ENCODE measurements around the gene RPL28.

The RPL28 gene

DNA sequence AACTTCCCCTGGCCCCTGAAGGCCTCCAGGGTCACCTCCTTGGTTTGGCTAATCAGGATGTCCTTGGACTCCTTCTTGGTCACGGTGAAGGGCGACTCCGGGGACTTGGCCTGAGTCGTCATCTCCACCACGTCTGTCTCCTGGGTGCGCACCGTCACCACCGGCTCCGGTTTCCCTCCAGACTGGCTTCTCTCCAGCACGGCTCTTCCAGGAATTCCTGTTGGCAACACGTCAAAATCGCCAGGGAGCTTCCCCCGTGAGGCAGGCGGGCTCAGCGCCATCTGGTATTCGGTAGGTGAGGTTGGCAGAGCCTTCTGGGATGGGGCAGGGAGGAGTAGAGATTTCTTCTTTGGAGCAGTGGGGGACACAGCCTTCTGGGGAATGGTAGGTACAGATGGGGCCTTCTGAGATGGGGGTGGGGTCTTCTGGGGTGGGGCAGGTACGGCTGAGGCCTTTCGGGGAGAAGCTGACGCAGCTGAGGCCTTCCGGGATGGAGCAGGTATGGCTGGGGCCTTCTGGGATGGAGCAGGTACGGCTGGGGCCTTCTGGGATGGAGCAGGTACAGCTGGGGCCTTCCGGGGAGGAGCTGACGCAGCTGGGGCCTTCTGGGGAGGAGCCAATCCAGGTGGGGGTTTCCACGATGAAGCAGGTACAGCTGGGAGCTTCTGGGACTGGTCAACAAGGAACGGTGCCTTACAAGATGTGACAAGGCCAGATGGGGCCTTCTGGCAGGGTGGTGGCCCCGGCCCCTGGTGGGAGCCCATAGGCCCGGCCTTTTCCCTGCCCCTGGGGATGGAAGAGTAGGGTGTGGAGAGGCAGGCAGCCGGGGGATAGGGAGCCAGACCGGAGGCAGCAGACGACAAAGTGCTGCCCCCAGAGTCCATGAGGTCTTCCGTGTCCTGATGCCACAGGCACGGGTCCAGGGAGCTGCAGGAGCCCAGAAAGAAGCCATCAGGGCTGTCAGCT, 26.5 kb upstream of the RPL28 start:
- H3K4me1 ChIP-seq (ENCODE audit: low read length) = peaks cover 5% of the 10 kb centered on the region
- no peaks in the 10 kb centered on the region for H3K79me2 ChIP-seq (ENCODE audit: low read length)
- H2AFZ ChIP-seq (ENCODE audit: low read length) = peak overlapping the region; percentile 27; the same call in 1 of the 2 replicates
- no peaks in the 10 kb centered on the region for H4K20me1 ChIP-seq (ENCODE audit: insufficient read depth, low read length)
- peaks cover 51% of the 10 kb centered on the region for H3K27me3 ChIP-seq (replicated peaks; ENCODE audit: insufficient read depth, low read length)
- TF ChIP-seq, protein P1, sequence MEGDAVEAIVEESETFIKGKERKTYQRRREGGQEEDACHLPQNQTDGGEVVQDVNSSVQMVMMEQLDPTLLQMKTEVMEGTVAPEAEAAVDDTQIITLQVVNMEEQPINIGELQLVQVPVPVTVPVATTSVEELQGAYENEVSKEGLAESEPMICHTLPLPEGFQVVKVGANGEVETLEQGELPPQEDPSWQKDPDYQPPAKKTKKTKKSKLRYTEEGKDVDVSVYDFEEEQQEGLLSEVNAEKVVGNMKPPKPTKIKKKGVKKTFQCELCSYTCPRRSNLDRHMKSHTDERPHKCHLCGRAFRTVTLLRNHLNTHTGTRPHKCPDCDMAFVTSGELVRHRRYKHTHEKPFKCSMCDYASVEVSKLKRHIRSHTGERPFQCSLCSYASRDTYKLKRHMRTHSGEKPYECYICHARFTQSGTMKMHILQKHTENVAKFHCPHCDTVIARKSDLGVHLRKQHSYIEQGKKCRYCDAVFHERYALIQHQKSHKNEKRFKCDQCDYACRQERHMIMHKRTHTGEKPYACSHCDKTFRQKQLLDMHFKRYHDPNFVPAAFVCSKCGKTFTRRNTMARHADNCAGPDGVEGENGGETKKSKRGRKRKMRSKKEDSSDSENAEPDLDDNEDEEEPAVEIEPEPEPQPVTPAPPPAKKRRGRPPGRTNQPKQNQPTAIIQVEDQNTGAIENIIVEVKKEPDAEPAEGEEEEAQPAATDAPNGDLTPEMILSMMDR (IDR thresholded peaks at IDR 0.05; ENCODE audit: low read length) = no peak
- no peak for TF ChIP-seq EZH2 (optimal IDR thresholded peaks at IDR 0.05; ENCODE audit: low read depth, low read length)
- no peak for TF ChIP-seq EZH2phosphoT487 (IDR thresholded peaks at IDR 0.05; ENCODE audit: low read length)
- no peak overlapping the region for H3K9ac ChIP-seq (ENCODE audit: low read length)
- no peaks in the 10 kb centered on the region for H3K9me2 ChIP-seq (replicated peaks; ENCODE audit: insufficient read depth, low read length)
- H3K9me3 ChIP-seq (replicated peaks; ENCODE audit: insufficient read depth, low read length) = no peaks in the 10 kb centered on the region
- no peak overlapping the region for H3K4me3 ChIP-seq (ENCODE audit: low read length)
- no peaks in the 10 kb centered on the region for H3K36me3 ChIP-seq (replicated peaks; ENCODE audit: insufficient read depth, low read length)
- 0 out of 2 replicates have a peak overlapping the region, but pooled peaks have one; percentile 2 for H3K4me2 ChIP-seq (ENCODE audit: low read depth, low read length)
- peak; percentile 23 for DNase-seq
- H3F3A ChIP-seq (ENCODE audit: insufficient read depth, low read length) = no peaks in the 10 kb centered on the region
- no peak overlapping the region for H3K27ac ChIP-seq (ENCODE audit: low read length)

DNA sequence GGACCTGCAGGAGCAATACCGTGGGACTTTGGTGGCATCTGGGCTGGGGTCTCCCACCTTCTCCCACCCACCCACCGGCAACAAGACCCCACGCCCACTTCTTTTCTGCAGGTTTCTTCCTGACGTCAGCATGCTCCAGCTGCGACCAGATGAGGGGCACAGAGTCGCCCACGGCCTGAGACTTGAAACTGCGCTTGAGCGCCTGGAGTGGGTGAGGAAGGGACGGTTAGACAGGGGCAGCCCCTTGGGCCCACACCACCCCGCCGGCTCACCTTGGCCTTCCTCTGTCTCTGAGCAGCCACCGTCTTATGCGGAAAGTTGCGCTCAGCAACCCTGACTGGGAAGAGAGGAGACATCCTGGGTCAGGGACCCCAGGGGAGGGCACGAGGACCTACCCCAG, 24.8 kb upstream of the RPL28 start:
- H3K4me3 ChIP-seq (ENCODE audit: low read length) = no peak overlapping the region
- H3K4me1 ChIP-seq (ENCODE audit: low read length) = peaks cover 5% of the 10 kb centered on the region
- no peak for DNase-seq

DNA sequence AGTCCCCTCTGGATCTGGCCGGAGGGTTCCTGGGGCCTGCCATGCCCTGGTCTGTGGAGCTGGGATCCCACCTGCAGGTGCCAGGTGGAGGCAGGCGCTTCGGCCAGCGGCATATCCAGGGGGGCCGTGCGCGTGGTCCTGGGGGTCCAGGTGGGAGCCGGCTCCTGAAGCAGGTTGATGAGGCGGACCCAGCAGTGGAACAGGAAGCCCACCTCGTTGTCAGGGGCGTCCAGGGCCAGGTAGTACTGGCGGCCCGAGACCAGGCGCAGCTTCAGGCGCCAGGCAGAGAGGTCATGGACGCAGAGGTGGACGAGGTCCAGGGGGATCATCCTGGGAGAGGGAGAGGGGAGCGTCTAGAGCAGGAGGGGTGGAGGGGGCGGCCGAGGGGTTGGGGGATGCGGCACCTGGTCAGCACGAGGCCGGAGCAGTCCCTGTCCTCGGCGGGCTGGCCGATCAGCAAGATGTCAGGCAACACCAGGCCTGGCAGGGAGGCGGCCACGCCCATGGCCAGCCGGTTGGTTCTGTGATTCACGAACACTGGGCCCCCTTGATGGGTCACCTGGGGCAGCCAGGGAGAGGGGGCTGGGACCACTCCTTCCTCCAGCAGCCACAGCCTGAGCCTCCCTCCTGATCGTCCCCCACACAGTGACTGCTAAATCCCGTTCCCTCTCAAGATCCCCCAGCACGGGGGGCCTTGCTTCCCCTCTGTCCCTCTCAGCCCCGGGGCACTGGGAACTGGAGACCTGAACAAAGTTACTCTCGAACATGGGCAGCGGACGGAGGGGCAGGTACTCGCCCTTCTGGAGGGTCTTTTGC, 23.4 kb upstream of the RPL28 start:
- Histone ChIP-seq H2AFZ (ENCODE audit: low read length) (no peak overlapping the region), H3K27me3 (replicated peaks; ENCODE audit: insufficient read depth, low read length) (peaks cover 49% of the 10 kb centered on the region), H3K27ac (ENCODE audit: low read length) (no peak overlapping the region), H3K4me3 (ENCODE audit: low read length) (no peak overlapping the region), H3K9me2 (replicated peaks; ENCODE audit: insufficient read depth, low read length) (no peaks in the 10 kb centered on the region), H3K36me3 (replicated peaks; ENCODE audit: insufficient read depth, low read length) (no peaks in the 10 kb centered on the region), H3F3A (ENCODE audit: insufficient read depth, low read length) (no peaks in the 10 kb centered on the region), H3K4me1 (ENCODE audit: low read length) (peaks cover 5% of the 10 kb centered on the region), H3K9ac (ENCODE audit: low read length) (no peak overlapping the region), H3K79me2 (ENCODE audit: low read length) (no peaks in the 10 kb centered on the region), H3K4me2 (ENCODE audit: low read depth, low read length) (no peak overlapping the region), H3K9me3 (replicated peaks; ENCODE audit: insufficient read depth, low read length) (no peaks in the 10 kb centered on the region), H4K20me1 (ENCODE audit: insufficient read depth, low read length) (no peaks in the 10 kb centered on the region)
- TF ChIP-seq EZH2 (optimal IDR thresholded peaks at IDR 0.05; ENCODE audit: low read depth, low read length) (no peak), EZH2phosphoT487 (IDR thresholded peaks at IDR 0.05; ENCODE audit: low read length) (no peak)
- TF ChIP-seq, protein P1 (IDR thresholded peaks at IDR 0.05; ENCODE audit: low read length) = no peak
- DNase-seq = no peak

More for the DNA sequence above, 24.8 kb upstream of the RPL28 start:
- H3K4me2 ChIP-seq (ENCODE audit: low read depth, low read length) = no peak overlapping the region
- no peak overlapping the region for H2AFZ ChIP-seq (ENCODE audit: low read length)
- H3K9me3 ChIP-seq (replicated peaks; ENCODE audit: insufficient read depth, low read length) = no peaks in the 10 kb centered on the region
- H3K27ac ChIP-seq (ENCODE audit: low read length) = no peak overlapping the region
- H3K9me2 ChIP-seq (replicated peaks; ENCODE audit: insufficient read depth, low read length) = no peaks in the 10 kb centered on the region
- no peak overlapping the region for H3K9ac ChIP-seq (ENCODE audit: low read length)
- peaks cover 54% of the 10 kb centered on the region for H3K27me3 ChIP-seq (replicated peaks; ENCODE audit: insufficient read depth, low read length)
- H4K20me1 ChIP-seq (ENCODE audit: insufficient read depth, low read length) = no peaks in the 10 kb centered on the region
- no peaks in the 10 kb centered on the region for H3K36me3 ChIP-seq (replicated peaks; ENCODE audit: insufficient read depth, low read length)
- no peaks in the 10 kb centered on the region for H3K79me2 ChIP-seq (ENCODE audit: low read length)
- no peaks in the 10 kb centered on the region for H3F3A ChIP-seq (ENCODE audit: insufficient read depth, low read length)
- TF ChIP-seq EZH2 (optimal IDR thresholded peaks at IDR 0.05; ENCODE audit: low read depth, low read length) (no peak), EZH2phosphoT487 (IDR thresholded peaks at IDR 0.05; ENCODE audit: low read length) (no peak)
- TF ChIP-seq, protein P1 (IDR thresholded peaks at IDR 0.05; ENCODE audit: low read length) = no peak
